ENCODE results near the gene OTOP2.

DNA sequence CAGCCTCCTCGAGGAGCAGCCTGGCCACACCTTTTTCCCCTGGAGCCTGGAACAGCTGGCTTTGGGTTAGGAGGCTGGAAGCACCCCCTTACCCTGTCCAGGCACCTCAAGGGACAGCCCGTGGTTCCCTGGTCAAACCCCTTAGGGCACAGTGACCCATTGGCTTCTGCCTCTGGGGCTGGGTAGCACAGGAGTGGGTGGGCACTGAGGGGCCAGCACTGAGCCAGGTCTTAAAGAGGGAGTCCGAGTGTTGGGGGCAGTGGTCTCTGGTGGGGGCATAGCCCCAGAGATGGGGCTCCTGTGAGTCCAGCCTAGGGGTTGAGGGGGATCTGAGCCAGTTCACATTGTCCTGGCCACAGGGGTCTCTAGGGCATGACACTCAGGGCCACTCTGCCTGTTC lies 27.0 kb downstream of the OTOP2 start:
- TF ChIP-seq, protein P1, sequence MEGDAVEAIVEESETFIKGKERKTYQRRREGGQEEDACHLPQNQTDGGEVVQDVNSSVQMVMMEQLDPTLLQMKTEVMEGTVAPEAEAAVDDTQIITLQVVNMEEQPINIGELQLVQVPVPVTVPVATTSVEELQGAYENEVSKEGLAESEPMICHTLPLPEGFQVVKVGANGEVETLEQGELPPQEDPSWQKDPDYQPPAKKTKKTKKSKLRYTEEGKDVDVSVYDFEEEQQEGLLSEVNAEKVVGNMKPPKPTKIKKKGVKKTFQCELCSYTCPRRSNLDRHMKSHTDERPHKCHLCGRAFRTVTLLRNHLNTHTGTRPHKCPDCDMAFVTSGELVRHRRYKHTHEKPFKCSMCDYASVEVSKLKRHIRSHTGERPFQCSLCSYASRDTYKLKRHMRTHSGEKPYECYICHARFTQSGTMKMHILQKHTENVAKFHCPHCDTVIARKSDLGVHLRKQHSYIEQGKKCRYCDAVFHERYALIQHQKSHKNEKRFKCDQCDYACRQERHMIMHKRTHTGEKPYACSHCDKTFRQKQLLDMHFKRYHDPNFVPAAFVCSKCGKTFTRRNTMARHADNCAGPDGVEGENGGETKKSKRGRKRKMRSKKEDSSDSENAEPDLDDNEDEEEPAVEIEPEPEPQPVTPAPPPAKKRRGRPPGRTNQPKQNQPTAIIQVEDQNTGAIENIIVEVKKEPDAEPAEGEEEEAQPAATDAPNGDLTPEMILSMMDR (IDR thresholded peaks at IDR 0.05): no peak
- TF ChIP-seq POLR2AphosphoS5 (IDR thresholded peaks at IDR 0.05): no peak
